OCI-LY3 (cell line): ENCODE data around the gene ABLIM2.

Experiments
- H2AFZ ChIP-seq: fragments of 200-600, 300-600 bp; shearing (Covaris generic); 2 replicates; pipeline ENCODE4 v1.6.0; 2014; ENCODE audit warnings: antibody characterized with exemption, low read depth, low read length
- H3K27ac ChIP-seq: fragments of 200-600, 300-600 bp; sonication (generic); 2 replicates; pipeline ENCODE4 v1.5.1; 2014; ENCODE audit warnings: mild to moderate bottlenecking, low read length, moderate library complexity, mixed read lengths
- H3K27me3 ChIP-seq: fragments of 200-600, 300-600 bp; sonication (generic); 2 replicates; pipeline ENCODE4 v1.6.1; 2014; ENCODE audit warnings: low read depth, low read length, mixed read lengths
- H3K36me3 ChIP-seq: fragments of 200-600, 300-600 bp; sonication (generic); replicated peaks from 2 replicates; pipeline ENCODE3; 2014; ENCODE audit warnings: low read depth, low read length, mixed read lengths
- H3K4me1 ChIP-seq: fragments of 300-600, 200-600 bp; sonication (generic); 2 replicates; pipeline ENCODE4 v1.6.1; 2014; ENCODE audit warnings: low read length, mixed read lengths
- H3K4me2 ChIP-seq: fragments of 200-600, 300-600 bp; sonication (generic); 2 replicates; pipeline ENCODE4 v1.6.1; 2014; ENCODE audit warnings: low read length, mixed read lengths
- H3K4me3 ChIP-seq: fragments of 300-600, 200-600 bp; sonication (generic); 2 replicates; pipeline ENCODE4 v1.5.1; 2014; ENCODE audit warnings: antibody characterized with exemption, mild to moderate bottlenecking, low read length, moderate library complexity
- H3K79me2 ChIP-seq: fragments of 300-600, 200-600 bp; shearing (Covaris generic); 2 replicates; pipeline ENCODE4 v1.6.1; 2014; ENCODE audit warnings: mild to moderate bottlenecking, low read length, mixed read lengths
- H3K9ac ChIP-seq: fragments of 300-600, 200-600 bp; shearing (Covaris generic); 2 replicates; pipeline ENCODE4 v1.6.0; 2014; ENCODE audit warnings: mild to moderate bottlenecking, low read length, moderate library complexity
- H3K9me3 ChIP-seq: fragments of 200-600, 300-600 bp; shearing (Covaris generic); 2 replicates; pipeline ENCODE4 v1.6.1; 2014; ENCODE audit warnings: low read length, mixed read lengths; ENCODE audit not compliant: insufficient read depth
- H4K20me1 ChIP-seq: fragments of 200-600, 300-600 bp; sonication (generic); 2 replicates; pipeline ENCODE4 v1.6.1; 2016; ENCODE audit warnings: low read length, mixed read lengths; ENCODE audit not compliant: insufficient read depth
- CTCF ChIP-seq: fragments of 200-600, 300-600 bp; sonication (generic); IDR thresholded peaks from 2 replicates; pipeline ENCODE4 v1.5.1; 2014; ENCODE audit warnings: antibody characterized with exemption, low read length, low read depth
- EZH2phosphoT487 ChIP-seq: fragments of 200-600 bp; shearing (Covaris generic); IDR thresholded peaks from 2 replicates; pipeline ENCODE4 v1.6.1; 2018; ENCODE audit warnings: antibody characterized with exemption, mixed run types, low read depth

ABLIM2 gene

GRCh38 chr4:8132947-8133705, 25.5 kb downstream of the ABLIM2 start:
- no peaks in the 10 kb centered on the region for H3K36me3 ChIP-seq
- no peaks in the 10 kb centered on the region for H4K20me1 ChIP-seq
- TF ChIP-seq EZH2phosphoT487 (no peak), CTCF (no peak)
- no peak overlapping the region for H3K27ac ChIP-seq
- H3K27me3 ChIP-seq: no peaks in the 10 kb centered on the region
- H3K9ac ChIP-seq: no peak overlapping the region
- no peak overlapping the region for H3K4me2 ChIP-seq
- no peak overlapping the region for H3K4me3 ChIP-seq
- H2AFZ ChIP-seq: no peak overlapping the region
- no peaks in the 10 kb centered on the region for H3K79me2 ChIP-seq
- no peaks in the 10 kb centered on the region for H3K9me3 ChIP-seq
- H3K4me1 ChIP-seq: no peaks in the 10 kb centered on the region

GRCh38 chr4:8132400-8132799, 26.2 kb downstream of the ABLIM2 start:
- H2AFZ ChIP-seq: no peak overlapping the region
- H3K4me1 ChIP-seq: no peaks in the 10 kb centered on the region
- no peaks in the 10 kb centered on the region for H3K9me3 ChIP-seq
- TF ChIP-seq CTCF: no peak
- TF ChIP-seq EZH2phosphoT487: no peak
- H3K27me3 ChIP-seq: no peaks in the 10 kb centered on the region
- no peak overlapping the region for H3K4me3 ChIP-seq
- H3K36me3 ChIP-seq: no peaks in the 10 kb centered on the region
- H4K20me1 ChIP-seq: no peaks in the 10 kb centered on the region
- H3K4me2 ChIP-seq: no peak overlapping the region
- H3K9ac ChIP-seq: no peak overlapping the region
- H3K79me2 ChIP-seq: no peaks in the 10 kb centered on the region
- H3K27ac ChIP-seq: no peak overlapping the region

- Histone ChIP-seq H4K20me1 (no peaks in the 10 kb centered on the region), H3K4me3 (no peak overlapping the region), H3K4me1 (no peaks in the 10 kb centered on the region), H3K27me3 (no peaks in the 10 kb centered on the region), H3K27ac (no peak overlapping the region), H3K36me3 (no peaks in the 10 kb centered on the region), H3K4me2 (no peak overlapping the region), H3K9me3 (no peaks in the 10 kb centered on the region), H3K9ac (no peak overlapping the region), H2AFZ (no peak overlapping the region), H3K79me2 (no peaks in the 10 kb centered on the region)
- TF ChIP-seq EZH2phosphoT487: no peak
Observed at GRCh38 chr4:8131826-8132225, 26.8 kb downstream of the ABLIM2 start.

- no peaks in the 10 kb centered on the region for H3K36me3 ChIP-seq
- no peak for TF ChIP-seq EZH2phosphoT487
- no peak for TF ChIP-seq CTCF
- no peaks in the 10 kb centered on the region for H3K27me3 ChIP-seq
- H3K9me3 ChIP-seq: no peaks in the 10 kb centered on the region
- H3K79me2 ChIP-seq: no peaks in the 10 kb centered on the region
- no peak overlapping the region for H2AFZ ChIP-seq
- no peak overlapping the region for H3K9ac ChIP-seq
- no peaks in the 10 kb centered on the region for H3K4me1 ChIP-seq
- no peaks in the 10 kb centered on the region for H4K20me1 ChIP-seq
- H3K4me3 ChIP-seq: no peak overlapping the region
- no peak overlapping the region for H3K4me2 ChIP-seq
- no peak overlapping the region for H3K27ac ChIP-seq
Observed at GRCh38 chr4:8131210-8131609, 27.4 kb downstream of the ABLIM2 start.
